Choroid plexus epithelial cell (primary cell): ENCODE data around the gene MLLT1.

Source experiments
- DNase-seq: peaks from one replicate; pipeline ENCODE4 v3.0.0-alpha.2; 2010; ENCODE audit warnings: low read depth
- H3K4me3 ChIP-seq: 2 replicates; pipeline ENCODE4 v1.5.1; 2011; ENCODE audit warnings: low read depth, mild to moderate bottlenecking, control low read depth, low read length, moderate library complexity
- CTCF ChIP-seq: conservative IDR thresholded peaks from 2 replicates; pipeline ENCODE4 v1.5.1; 2011; ENCODE audit warnings: low read depth, mild to moderate bottlenecking, control low read depth, inconsistent platforms, low read length, moderate library complexity

MLLT1 gene, protein sequence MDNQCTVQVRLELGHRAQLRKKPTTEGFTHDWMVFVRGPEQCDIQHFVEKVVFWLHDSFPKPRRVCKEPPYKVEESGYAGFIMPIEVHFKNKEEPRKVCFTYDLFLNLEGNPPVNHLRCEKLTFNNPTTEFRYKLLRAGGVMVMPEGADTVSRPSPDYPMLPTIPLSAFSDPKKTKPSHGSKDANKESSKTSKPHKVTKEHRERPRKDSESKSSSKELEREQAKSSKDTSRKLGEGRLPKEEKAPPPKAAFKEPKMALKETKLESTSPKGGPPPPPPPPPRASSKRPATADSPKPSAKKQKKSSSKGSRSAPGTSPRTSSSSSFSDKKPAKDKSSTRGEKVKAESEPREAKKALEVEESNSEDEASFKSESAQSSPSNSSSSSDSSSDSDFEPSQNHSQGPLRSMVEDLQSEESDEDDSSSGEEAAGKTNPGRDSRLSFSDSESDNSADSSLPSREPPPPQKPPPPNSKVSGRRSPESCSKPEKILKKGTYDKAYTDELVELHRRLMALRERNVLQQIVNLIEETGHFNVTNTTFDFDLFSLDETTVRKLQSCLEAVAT

GRCh38 chr19:6279931-6280591, at the start of gene MLLT1:
TSS of gene MLLT1 (minus strand) at chr19:6279975. CDS start at chr19:6279784, 191 bp downstream.
- peak within 1 kb of the TSS; percentile 74 for H3K4me3 ChIP-seq
- DNase-seq: peak; percentile 98
- TF ChIP-seq CTCF: peak; percentile 52

DNA sequence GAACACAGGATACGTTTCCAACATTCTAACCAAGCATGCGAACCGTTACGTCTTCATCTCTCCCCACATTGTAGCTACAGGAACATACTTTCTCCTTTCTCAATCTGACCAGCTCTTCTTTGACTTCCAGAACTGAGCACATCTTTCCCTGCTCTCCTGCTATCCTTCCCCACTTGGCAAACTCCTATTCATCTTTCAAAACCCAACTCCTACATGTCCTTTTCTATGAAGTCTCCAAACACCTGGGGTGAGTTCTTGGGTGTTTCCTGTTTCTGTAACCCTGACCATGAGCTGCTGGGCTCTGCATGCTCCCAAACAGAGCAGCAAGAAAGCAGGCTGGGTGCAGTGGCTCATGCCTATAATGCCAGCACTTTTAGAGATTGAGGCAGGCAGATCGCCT, 47.0 kb upstream of the MLLT1 start:
- DNase-seq: no peak
- no peak overlapping the region for H3K4me3 ChIP-seq
- no peak for TF ChIP-seq CTCF

GRCh38 chr19:6325614-6326013, 45.8 kb upstream of the MLLT1 start:
- no peak for DNase-seq
- no peak for TF ChIP-seq CTCF
- H3K4me3 ChIP-seq: no peak overlapping the region

GRCh38 chr19:6324757-6325156, 45.0 kb upstream of the MLLT1 start:
- no peak for TF ChIP-seq CTCF
- no peak overlapping the region for H3K4me3 ChIP-seq
- no peak for DNase-seq

DNA sequence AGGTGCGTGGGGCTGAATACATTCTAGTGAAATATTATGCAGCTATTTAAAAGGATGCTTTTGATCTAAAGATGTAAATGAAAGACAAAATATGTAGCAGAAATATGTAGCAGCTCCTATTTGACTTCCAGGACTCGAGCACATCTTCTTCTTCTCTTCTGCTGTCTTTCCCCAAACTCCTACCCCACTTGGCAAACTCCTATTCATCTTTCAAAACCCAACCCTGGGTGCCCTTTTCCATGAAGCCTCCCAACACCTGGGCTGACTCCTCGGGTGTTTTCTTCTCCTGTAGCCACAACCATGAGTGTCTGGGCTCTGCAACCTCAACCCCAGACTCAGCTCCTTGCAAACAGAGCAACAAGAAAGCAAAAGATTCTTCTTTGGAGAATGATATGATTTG, 42.5 kb upstream of the MLLT1 start:
- no peak for TF ChIP-seq CTCF

GRCh38 chr19:6319376-6319775, 39.6 kb upstream of the MLLT1 start:
- no peak for DNase-seq
- H3K4me3 ChIP-seq: no peak overlapping the region
- TF ChIP-seq CTCF: no peak

More for the DNA sequence above, 42.5 kb upstream of the MLLT1 start:
- H3K4me3 ChIP-seq: no peak overlapping the region
- no peak for DNase-seq
